B cell (primary cell): ENCODE measurements around the gene ATP1B3.
"Not testable (repeated sequence)": the region's sequence is repeated elsewhere in the genome, so short reads cannot be mapped to it uniquely, and the experiment has no call there.

Experiments
- EZH2 ChIP-seq: IDR thresholded peaks from 2 replicates; pipeline ENCODE4 v1.6.1; 2012; ENCODE audit warnings: borderline replicate concordance, low read depth, mild to moderate bottlenecking, moderate library complexity, low read length; ENCODE audit not compliant: insufficient read depth, poor library complexity, severe bottlenecking
- TF ChIP-seq, protein P1 (sequence below): fragments of 200-600 bp; IDR thresholded peaks from one replicate; pipeline ENCODE4 v1.8.0; 2022; ENCODE audit warnings: antibody characterized with exemption, mild to moderate bottlenecking

DNA sequence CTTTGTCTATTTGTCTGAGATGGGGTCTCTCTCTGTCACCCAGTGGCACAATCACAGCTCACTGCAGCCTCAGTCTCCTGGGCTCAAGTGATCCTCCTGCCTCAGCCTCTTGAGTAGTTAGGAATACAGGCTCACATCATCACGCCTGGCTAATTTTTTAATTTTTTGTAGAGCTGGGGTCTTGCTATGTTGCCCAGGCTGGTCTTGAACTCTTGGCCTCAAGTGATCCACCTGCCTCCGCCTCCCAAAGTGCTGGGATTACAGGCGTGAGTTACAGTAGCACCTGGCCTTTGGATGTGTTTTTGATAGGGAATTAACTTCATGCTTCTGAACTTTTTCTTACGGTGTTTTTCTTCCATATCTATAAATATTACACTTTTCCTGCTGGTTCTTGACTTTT lies 33.5 kb downstream of the ATP1B3 start:
- TF ChIP-seq, protein P1, sequence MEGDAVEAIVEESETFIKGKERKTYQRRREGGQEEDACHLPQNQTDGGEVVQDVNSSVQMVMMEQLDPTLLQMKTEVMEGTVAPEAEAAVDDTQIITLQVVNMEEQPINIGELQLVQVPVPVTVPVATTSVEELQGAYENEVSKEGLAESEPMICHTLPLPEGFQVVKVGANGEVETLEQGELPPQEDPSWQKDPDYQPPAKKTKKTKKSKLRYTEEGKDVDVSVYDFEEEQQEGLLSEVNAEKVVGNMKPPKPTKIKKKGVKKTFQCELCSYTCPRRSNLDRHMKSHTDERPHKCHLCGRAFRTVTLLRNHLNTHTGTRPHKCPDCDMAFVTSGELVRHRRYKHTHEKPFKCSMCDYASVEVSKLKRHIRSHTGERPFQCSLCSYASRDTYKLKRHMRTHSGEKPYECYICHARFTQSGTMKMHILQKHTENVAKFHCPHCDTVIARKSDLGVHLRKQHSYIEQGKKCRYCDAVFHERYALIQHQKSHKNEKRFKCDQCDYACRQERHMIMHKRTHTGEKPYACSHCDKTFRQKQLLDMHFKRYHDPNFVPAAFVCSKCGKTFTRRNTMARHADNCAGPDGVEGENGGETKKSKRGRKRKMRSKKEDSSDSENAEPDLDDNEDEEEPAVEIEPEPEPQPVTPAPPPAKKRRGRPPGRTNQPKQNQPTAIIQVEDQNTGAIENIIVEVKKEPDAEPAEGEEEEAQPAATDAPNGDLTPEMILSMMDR, result not testable (repeated sequence)
- not testable (repeated sequence) for TF ChIP-seq EZH2
